Hematopoietic multipotent progenitor cell treated with erythropoietin and hydrocortisone succinate and interleukin-3 and kit ligand, for 6 days (in vitro differentiated cells): ENCODE measurements around the gene PNCK.
"Not testable (repeated sequence)": the region's sequence is repeated elsewhere in the genome, so short reads cannot be mapped to it uniquely, and the experiment has no call there.

ENCODE experiments used
- DNase-seq: peaks from one replicate; pipeline ENCODE4 v3.0.0-alpha.2; 2015

Gene PNCK

DNA sequence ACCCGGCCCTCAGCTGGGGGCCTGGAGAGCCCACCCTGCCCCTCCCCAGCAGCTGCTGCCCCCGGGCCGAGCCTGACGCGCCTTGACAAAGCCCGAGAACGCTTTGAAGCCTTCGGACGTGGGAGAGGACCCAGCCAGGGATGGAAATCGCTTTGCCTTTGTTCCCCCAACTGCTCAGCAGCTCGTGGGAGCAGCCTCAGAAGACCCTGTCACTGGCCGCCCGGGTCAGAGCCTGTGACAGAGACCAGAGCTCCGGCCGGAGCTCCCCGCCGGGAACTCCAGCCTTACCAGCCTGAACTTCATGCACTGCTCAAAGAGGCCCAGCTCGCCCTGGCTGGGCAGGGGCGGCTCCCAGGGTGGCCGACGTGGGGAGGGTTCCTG is 11.5 kb upstream of the PNCK start:
- no peak for DNase-seq

- no peak for DNase-seq
These were observed 11.0 kb upstream of the PNCK start for GRCh38 chrX:153684467-153685155.

DNA sequence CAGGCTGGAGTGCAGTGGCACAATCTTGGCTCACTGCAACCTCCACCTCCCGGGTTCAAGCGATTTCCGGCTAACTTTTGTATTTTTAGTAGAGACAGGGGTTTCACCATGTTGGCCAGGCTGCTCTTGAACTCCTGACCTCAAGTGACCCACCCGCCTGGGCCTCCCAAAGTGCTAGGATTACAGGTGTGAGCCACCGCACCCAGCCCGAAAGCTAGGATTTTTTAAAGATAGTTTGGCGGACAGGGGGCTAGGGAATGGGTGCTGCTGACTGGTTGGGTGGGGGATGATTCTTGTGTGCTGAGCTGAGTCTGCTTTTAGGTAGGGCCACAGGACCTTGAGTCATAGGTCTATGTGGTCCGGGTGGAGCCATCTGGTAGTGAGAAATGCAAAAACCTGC is 9.9 kb upstream of the PNCK start:
- DNase-seq, result not testable (repeated sequence)

DNA sequence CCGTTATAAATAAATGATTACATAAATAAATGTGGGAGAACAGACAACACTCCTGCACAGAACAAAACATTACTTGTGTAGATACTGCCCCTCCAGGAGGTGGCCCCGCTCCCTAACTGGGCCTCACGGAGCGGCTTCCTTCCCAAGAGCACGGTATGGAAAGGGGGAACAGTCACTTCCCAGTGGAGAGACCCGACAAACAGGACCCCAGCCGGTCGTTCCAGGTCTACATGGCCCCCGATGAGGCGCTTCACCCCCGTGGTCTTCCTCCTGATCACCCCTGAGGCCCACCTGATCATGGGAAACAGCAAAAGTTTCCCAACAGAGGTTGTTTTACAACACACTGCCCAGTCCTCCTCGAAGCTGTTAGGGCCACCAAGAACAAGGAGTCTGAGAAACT is 7.6 kb upstream of the PNCK start:
- no peak for DNase-seq

GRCh38 chrX:153674219-153674851 is 722 bp upstream of the PNCK start:
- DNase-seq, result no peak

GRCh38 chrX:153672531-153673427 is 834 bp downstream of the PNCK start:
- no peak for DNase-seq

DNA sequence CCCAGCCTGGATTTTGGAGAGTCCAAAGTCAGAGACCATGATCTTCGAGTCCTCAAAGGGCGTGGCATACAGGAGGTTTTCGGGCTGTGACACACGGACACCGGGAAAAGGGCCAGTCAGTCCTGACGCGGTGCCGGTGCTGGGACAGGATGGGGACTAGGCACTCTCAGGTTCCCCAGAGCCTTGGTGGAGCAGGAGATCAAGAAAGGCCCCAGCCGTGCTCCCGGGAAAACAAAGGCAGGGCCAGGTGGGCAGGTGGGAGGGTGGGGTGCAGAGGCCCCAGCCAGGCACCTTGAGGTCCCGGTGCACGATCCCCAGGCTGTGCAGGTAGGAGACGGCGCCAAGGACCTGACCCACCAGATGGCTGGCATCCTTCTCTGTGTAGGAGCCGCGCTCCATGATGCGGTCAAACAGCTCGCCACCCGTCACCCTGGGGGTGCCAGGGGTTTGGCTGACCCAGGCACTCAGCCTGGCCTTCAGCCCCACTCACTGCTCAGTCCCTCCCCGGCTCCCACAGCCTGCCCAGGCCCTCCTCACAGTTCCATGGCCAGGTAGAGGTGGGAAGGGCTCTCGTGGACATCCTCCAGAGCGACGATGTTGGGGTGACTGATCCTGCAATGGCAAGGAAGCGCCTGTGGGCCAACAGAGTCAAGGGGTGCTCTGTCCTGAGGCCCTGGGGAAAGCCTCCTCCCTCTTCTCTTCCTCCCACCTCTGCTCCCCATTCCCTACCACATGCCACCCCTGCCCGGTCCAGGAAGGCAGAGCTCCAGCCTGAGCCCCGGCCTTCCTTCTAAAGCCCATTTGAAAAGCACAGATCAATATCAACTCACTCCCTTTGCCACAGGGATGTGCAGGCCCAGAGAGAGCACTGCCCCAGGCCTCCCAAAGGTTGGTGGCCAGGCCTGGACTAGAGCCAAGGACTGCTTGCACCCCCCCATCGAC is 1.8 kb downstream of the PNCK start:
- no peak for DNase-seq

GRCh38 chrX:153670748-153671588 is 2.6 kb downstream of the PNCK start:
- DNase-seq, result no peak

- DNase-seq, result no peak
These were observed 3.5 kb downstream of the PNCK start for GRCh38 chrX:153669901-153670731.

- peak; percentile 53 for DNase-seq
These were observed 4.3 kb downstream of the PNCK start for GRCh38 chrX:153669174-153669890.

DNA sequence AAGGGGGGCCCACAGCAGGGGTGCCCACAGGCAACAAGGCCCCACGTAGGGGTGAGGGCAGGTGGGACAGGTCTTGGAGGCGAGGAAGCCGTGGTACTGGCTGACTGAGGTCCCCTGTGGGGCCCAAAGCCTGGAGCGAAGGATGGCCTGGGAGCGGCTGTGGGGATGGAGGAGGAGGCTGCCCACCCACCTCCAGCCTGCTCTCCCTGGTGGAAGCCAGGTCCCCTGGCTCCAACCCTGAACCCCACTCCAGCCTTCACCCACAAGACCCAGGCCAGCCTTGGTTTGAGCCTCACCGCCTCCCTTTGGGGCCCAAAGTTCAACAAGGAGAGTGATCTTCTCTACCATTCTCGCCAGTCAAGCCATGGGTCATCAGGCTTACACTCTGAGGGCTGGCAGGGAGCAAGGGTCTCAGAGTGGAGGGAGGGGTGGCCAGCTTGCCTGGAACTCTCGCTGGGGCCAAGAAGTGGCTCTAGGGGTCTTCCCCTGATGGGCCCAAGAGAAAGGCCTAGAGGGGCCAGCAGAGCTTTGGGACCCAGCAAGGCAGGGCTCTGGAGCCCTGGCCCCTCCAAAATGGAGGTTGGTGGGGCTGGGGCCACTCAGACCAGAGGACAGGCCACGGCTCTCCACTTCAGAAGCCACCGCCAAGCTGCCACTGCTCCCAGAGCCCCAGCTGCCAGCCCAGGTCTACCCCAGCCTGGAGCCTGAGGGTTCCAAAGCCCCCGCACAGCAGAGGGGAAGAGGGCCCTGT is 5.0 kb downstream of the PNCK start:
- DNase-seq, result no peak

GRCh38 chrX:153667956-153668396 is 5.6 kb downstream of the PNCK start:
- DNase-seq, result peak; percentile 81

GRCh38 chrX:153667281-153667955 is 6.2 kb downstream of the PNCK start:
- no peak for DNase-seq

DNA sequence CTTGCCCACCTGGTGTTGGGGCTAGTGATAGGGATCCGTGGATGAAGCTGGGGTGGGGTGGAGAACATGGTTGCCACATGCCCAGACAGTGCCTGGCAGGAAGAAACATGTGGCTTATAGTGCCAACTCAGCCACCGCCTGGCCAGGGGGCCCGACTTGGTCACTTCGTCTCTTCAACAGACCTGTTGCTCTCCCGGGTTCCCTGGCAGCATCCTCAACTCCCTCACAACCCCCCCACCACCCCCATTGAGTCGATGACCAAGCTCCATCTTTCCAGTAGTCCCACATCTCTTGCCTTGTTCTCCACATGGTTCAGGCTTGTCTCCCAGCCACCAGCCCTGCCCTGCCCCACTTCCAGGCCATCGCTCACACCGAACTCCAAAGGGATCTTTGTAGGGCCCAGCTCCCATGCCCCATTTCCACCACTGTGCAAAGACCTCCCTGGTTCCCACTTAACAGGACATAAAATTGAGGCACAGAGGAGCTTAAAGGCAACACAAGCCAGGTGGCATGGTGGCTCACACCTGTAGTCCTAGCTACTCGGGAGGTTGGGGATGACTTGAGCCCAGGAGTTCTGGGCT is 7.8 kb downstream of the PNCK start:
- no peak for DNase-seq

DNA sequence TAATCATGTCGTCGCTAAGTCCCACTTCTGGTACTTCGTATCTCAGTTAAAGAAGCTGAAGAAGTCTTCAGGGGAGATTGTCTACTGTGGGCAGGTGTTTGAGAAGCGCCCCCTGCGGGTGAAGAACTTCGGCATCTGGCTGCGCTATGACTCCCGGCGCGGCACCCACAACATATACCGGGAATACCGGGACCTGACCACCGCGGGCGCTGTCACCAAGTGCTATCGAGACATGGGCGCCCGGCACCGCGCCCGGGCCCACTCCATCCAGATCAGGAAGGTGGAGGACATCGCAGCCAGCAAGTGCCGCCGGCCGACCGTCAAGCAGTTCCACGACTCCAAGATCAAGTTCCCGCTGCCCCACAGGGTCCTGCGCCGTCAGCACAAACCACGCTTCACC is 11.3 kb downstream of the PNCK start:
- peak; percentile 59 for DNase-seq

- DNase-seq, result no peak
These were observed 14.3 kb downstream of the PNCK start for GRCh38 chrX:153659268-153659667.

DNA sequence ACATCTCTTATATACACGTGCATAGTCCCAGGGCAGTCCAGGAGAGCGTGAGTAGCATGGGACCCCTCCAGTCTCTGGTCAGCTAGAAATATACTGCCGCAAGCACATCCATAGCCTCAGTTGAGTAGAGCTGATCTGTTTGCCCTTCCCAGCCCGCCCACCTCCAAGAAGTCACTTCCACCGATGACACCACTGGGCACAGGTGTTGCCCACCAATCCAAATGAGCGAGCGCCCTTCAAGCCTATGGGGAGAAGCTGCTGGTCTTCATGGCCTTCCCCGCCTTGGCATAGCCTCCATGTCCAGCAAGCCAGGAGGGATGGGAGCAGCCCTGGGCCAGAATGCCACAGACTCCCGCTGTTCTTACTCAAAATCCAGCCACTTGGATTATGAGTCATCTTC is 16.5 kb downstream of the PNCK start:
- DNase-seq, result no peak

DNA sequence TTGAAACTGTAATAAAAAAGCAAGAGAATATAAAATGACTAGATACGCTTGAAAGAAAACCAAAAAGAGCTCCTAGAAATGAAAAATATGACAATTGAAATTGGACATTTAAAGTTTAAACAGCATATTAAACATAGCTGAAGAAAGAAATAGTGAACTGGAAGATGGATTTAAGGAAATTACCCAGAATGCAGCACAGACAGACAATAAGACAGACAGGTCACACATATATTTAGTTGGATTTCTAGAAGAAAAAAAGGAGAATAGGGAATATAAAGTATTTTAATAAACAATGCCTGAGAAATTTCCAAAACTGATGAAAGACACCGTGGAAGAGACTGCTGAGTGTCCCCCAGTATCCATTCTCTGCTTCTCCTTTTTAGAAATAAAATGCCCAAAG is 20.1 kb downstream of the PNCK start:
- DNase-seq, result no peak
